ENCODE data around the gene GNB1L. TPM values are rescaled to one million over a fixed set of nuclear protein-coding genes. Genes with fewer than 3 reads are reported as not detected.

Gene GNB1L
- total and polyA plus RNA-seq, 9 of the 15 experiments (the other 6 are each of a cell fraction or from before 2014, with no cell fraction given), result 0.56 to 50.5 (median 10.2) TPM

- peak; percentile 11 for TF ChIP-seq CHD7 (IDR thresholded peaks at IDR 0.05; ENCODE audit: low read depth, low read length)
- TF ChIP-seq NRF1 (conservative IDR thresholded peaks at IDR 0.05 in 1 of 2, IDR thresholded peaks at IDR 0.05 in 1 of 2), result no peak
- TF ChIP-seq CLOCK (CRISPR knock-in tag; IDR thresholded peaks at IDR 0.05; ENCODE audit: borderline replicate concordance), result no peak
- TF ChIP-seq TGIF2 (CRISPR knock-in tag; IDR thresholded peaks at IDR 0.05), result no peak
- no peak for TF ChIP-seq MIER1 (IDR thresholded peaks at IDR 0.05; ENCODE audit: low read depth)
- no peak for TF ChIP-seq ZNF431 (CRISPR knock-in tag; IDR thresholded peaks at IDR 0.05)
These were observed 91.0 kb downstream of the GNB1L start (continued) for GRCh38 chr22:19763458-19764298.
